ENCODE results near the gene ZFP3.

GRCh38 chr17:5126719-5127488, 48.6 kb downstream of the ZFP3 start:
- no peak for TF ChIP-seq EZH2 (IDR thresholded peaks at IDR 0.05; ENCODE audit: insufficient read depth, poor library complexity, severe bottlenecking)
- TF ChIP-seq EZH2phosphoT487 (IDR thresholded peaks at IDR 0.05; ENCODE audit: insufficient read depth, low read depth), result no peak
